Measurements from ENCODE around the gene POLE4. TPM values are rescaled to one million over a fixed set of nuclear protein-coding genes. Genes with fewer than 3 reads are reported as not detected.
A peak's percentile ranks its signal among the peaks of the same experiment; 100 is the strongest.

POLE4 gene, protein sequence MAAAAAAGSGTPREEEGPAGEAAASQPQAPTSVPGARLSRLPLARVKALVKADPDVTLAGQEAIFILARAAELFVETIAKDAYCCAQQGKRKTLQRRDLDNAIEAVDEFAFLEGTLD
- 16.5 and 16.7 TPM in 2 replicates for total RNA-seq
- 59.9 TPM for polyA plus RNA-seq (2012)

DNA sequence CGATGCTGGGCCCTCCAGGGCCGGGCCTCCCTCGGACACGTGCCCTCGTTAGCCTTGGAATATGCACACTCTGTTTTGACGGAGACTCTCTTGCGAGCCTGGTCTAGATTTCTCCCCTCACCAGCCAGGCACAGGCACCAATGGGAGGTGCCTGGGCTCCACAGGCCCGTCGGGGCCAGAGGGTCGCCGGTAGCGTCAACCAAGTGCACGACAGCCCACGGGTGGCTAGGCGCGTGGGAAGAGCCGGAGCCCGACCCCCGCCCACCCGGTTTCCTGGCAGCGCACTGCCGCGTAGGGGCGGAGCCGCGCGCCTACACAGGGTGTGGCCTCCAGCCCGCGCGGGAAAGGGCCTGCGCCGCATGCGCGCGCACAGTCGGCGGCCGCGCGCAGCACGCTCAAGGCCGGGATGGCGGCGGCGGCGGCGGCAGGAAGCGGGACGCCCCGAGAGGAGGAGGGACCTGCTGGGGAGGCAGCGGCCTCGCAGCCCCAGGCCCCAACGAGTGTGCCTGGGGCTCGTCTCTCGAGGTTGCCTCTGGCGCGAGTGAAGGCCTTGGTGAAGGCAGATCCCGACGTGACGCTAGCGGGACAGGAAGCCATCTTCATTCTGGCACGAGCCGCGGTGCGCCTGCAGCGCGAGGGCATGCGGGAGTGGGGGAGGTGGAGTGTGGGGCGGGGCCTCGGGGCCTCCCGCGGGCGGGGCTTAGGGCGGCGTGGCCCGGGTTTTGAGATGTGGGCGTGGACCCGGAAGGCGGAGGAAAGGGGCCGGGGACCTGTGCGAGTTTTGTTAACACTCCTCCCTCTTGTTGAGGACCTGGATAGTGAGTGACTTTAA is at the start of gene POLE4:
Gene POLE4 (plus strand): TSS at position 370 of the 832 bp plus-strand sequence. CDS start 37 bp downstream, at position 407.
- peak; percentile 91 for DNase-seq (ENCODE audit: low read depth)

DNA sequence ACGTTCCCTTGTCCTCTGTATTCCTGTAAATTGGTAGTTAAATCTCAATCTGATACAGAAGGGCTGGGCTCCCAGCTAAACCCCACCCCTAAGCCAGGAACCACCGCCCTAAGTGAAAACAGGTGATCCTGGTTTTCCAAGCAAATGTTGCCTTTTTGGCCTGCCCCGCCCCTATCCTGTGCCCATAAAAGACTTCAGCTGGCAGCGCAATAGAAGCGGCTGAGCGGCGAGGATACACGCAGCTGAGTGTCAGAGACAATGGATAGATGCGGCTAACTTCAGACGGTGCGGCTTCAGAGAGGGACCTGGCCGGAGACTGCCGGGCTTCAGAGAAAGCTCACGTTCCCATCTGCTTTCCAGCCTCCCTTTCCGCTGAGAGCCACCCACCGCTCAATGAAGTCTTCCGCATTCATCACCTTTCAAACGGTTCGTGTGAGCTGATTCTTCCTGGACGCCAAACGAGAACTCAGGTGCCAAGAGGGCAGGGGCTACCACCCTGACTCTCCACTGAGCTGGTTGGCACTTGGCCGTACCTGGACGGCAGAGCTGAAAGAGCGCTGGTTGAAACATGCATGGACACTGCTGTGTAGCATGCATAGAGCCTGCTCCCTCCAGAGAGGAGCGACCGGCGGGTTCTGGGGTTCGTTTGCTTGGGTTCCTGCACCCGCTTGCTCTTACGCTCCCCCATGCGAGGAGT is 49.5 kb upstream of the POLE4 start:
- no peak for DNase-seq (ENCODE audit: low read depth)

DNA sequence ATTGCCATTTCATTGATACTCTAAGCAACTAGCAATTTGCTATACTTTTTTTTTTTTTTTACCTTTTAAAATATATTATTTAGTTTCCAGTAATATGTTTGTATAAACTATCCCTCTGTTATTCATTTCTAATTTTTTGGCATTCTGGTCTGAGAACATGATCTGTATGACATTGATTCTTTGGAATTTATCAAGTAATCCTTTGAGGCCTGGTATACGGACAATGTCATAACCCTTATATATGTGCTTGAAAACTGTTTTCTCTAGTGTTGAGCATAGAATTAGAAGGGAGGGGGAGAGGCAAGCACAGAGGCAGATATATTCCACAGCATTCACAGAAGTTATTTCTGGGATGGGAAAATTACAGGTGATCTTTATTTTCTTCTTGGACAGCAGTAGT is 48.2 kb upstream of the POLE4 start:
- DNase-seq (ENCODE audit: low read depth): no peak

DNA sequence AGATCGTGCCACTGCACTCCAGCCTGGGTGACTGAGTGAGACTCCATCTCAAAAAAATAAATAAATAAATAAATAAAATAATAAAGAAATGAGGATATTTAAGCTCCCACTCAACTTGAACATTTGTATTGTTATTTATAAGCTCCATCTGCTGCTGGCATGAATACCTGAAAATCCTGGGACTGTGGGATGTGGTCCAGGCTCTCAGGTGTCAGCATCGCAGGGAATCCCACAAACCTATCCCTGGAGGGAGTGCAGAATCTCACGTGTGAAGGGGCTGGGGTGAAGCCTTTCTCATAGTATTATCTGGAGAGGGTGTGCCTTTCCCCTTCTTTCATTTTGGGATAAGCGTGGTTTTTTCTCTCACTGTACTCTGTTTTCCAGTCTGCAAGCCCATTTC is 47.4 kb upstream of the POLE4 start:
- no peak for DNase-seq (ENCODE audit: low read depth)

DNA sequence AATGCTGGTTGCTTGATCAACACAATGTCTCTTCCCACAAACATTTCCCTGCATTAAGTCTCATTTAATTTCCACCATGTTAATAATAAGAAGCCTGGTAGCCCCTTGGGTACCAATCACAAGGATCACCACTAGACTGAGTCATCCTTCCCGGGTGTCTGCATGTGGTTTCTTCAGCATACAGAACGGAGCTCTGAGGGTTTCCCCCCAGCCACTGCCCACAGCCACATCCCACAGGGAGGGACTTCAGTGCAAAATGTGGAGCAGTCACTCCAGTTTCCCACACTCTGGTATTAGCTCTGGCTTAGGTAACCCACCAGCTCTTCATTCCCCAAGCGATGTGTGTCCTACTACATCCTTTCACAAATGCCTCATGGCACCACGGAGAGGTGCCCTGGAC is 42.7 kb upstream of the POLE4 start:
- peak; percentile 96 for DNase-seq (ENCODE audit: low read depth)

DNA sequence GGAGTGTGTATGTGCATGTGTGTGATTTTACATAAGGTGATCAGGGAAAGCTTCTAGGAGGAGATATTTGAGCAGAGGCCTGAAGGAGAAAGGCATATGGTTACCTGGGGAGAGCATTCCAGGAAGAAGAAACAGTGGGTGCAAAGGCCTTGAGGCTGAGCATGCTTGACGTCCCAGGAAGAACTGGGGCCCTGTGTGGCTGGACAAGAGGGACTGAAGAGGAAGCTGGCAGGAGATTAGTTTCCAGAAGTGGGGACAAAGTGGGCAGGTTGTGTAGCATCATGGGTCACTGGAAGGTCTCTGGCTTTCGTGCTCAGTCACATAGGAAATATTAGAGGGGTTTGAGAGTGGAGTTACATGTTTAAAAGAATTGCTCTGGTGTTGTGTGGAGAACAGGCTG is 42.0 kb upstream of the POLE4 start:
- DNase-seq (ENCODE audit: low read depth): no peak

DNA sequence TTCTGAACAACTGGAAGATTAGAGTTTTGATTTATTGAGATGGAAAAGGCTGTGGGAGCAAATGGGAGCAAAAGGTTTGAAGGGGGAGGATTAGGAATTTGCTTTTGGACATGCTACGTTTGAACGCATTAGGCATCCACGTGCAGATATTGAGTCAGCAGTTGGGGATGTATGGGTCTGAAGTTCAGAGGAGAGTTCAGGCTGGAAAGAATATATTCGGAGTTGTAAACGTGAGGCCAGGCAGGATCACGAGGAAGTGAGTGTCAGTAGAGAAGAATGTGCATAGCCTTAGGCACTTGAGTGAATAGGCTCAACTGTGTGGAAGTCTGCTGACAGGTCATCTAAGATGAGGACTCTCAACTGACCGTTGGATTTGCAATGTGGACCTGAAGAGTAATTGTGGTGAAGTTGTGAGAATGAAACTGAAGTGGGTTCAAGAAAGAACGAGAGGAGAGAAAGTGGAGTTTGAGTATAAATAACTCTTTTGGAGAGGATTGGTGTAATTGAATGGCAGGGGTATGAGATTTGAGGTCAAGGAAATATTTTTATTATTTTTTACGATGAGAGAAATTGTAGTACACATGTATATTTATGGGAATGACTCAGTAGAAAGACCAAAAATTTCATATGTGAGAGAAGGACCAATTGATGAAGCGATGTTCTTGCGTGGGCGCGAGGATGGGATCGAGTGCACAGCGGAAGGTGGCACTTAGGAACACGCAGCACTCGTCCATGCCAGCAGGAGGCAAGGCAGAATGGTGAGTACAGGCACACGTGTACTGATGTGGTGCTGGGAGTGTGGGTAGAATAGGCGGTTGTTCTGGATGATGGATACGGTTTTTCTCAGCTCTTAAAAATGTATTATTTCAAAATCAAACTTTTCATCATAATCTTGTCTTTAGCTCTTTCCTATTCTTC is 40.5 kb upstream of the POLE4 start:
- DNase-seq (ENCODE audit: low read depth): no peak

DNA sequence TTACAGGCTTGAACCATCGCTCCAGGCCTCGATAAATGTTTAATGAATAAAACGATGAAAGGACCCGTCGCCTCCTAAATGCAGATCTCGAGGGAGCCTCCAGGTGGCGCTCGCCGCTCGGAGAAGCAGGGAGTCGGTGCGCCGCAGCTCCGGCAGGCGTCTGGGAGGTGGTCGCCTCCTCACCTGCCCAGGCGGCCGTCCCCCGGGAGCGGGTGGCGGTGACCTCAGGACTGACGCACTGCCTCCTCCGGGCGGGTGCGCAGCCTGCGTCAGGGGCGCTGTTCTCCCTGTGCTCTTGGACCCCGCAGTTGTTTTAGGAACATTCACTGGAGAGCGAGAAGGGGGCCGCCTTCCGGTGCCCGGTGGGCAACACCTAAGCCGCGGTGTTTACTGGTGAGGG is 38.6 kb upstream of the POLE4 start:
- DNase-seq (ENCODE audit: low read depth): peak; percentile 52

DNA sequence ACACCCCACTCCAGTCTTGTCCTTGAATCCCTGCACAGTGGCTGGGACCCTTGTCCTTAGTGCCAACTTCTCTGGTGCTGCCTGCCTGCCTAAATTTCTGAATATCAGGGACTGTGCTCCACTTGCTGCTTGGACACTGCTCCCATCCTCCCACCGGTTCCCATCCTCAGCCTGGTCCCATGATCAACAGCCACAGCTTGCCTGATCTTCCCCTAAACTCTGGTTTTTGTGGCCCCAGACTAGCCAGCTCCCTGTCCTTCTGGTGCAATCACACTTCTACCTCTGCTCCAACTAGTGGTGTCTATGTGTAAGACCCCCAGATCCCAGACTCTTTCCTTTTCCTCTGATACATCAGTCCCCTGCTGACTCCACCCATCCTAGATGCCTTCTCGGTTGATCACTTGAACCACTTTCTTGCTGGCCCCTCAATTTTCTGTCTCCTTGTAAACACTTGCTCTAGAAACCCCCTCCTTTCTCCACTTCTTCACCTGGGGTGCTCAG is 37.2 kb upstream of the POLE4 start:
- DNase-seq (ENCODE audit: low read depth): no peak

DNA sequence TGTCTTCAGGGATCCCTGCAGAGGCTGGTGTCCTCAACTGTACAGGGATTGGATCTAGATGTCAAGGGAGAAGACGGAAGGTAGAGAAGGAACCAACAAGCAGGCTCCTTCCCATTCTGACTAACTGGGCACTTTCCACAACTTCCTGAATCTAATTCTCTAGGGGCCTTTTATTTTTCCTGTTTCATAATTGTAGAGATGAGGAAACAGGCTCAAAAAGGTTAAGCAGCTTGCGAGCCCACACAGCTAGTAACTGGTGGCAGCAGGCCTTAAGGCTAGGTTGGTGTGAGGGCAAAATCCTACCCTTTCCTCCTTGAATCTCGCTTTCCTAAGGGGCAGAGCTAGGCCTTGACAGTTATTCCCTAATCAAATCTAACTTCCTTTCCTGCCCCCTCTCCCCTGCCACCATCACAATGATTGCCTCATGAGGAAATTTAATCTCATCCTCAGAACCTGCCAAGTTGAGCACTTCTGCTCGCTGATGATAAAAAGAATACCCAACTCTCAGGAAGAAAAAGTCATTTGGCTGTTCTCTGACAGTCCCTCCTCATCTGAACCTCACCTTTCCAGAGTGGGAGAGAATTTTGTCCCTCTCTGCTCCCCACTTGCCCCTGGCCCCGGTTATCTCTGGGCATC is 35.7 kb upstream of the POLE4 start:
- peak; percentile 17 for DNase-seq (ENCODE audit: low read depth)

DNA sequence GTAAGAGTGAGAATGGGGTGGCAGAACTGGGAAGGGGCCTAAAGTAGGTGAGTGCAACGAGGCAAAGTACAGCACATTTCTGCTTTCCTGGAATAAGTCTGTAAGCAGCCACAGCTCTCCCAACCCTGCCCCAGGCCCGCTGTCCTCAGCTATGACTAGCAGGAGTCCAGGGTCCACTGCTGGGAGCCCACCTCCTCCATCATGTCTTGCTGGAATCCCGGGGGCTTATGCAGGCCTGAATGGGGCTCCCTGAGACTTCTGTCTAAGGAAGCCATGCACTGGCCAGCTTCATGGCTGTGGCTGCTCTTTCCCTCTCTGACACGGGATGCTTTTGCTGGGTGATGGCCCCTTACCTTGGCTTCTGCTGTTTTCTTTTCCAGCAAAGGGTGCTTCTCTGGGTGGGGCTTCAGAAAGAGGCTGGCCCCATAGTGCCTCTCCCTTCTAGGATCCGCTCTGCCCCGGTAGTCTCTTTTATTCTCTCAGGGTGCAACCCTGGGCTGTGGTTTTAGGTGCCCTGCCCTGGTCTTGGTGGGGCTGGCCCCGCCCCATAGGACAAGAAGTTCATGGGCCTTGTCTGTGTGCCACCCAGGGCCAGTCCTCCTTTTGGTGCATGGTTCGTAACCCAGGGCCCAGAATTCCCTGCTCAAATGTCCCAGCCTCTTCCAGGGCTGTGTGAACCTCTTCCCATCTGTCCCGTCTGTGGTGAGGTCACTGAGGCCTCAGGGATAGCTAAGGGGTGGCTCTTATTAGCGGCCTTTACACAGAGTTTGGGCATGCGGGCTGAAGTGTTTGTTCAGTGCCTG is 33.8 kb upstream of the POLE4 start:
- peak; percentile 23 for DNase-seq (ENCODE audit: low read depth)

DNA sequence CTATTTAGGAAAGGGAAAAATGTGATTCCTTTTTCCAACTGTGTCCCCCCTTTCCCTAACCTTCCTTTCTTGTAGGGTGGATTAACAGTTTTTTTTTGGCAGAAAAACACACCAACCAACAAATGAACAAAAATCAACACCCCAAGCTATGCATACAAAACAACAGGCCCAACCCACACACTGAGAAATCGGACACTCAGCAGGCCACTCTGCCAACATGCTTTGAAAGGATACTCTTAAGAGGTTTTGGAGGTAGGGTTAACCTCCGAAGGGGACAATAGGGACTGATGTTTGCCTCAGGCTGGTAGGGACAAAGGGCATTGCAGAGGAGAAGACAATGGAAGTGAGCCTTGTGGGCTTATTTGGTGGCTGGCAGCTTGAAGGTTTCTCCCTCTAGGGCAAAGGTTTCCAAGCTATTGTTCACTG is 33.1 kb upstream of the POLE4 start:
- DNase-seq (ENCODE audit: low read depth): no peak

DNA sequence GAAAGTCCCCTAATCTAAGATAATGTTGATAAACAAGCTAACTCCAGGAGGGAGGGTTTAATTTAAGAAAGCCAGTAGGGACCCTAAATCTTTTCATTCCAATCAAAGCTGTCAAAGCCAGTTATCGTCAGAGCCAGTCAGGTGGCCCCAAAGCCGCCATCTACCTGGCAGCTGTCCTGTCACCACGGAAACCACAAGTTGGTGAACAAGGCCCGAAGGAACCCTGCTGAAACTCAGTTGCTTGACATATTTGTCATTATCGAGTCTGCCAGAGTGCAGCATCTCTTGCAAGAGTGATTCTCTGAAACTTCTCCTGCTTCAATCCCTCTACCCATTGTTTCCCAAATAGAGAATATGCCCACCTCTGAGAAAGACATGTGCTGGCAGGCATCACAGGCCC is 30.8 kb upstream of the POLE4 start:
- no peak for DNase-seq (ENCODE audit: low read depth)

DNA sequence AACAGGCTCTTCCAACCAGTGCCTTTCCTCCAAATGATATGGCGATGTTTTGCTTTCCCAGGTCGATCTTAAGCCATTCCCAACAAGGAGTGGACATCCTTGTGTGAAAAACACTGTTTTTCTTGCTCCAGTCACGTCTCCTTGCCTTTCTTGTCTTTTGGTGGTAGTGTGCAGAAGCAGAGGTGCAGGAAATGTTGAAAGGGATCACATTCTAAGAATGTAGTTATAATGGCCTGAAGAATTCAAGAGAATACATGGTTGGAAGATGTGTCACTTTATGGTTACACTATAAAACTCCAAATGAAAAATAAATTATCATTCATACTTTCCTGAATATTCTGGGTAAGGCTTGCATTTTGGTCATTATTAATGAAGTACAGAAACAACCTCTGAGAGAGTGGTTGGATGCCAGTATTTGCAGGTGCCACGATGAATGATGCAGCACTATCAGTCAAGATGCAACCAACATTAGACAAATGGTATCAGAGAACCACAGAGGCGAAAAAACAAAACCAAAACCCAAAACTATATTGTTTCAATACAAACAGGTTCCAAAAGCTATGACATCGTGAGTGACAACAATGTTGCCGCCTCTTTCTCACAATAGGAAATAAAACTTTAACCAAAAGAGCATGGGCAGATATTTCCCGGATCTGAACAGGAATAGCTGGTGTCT is 27.5 kb upstream of the POLE4 start:
- DNase-seq (ENCODE audit: low read depth): no peak

DNA sequence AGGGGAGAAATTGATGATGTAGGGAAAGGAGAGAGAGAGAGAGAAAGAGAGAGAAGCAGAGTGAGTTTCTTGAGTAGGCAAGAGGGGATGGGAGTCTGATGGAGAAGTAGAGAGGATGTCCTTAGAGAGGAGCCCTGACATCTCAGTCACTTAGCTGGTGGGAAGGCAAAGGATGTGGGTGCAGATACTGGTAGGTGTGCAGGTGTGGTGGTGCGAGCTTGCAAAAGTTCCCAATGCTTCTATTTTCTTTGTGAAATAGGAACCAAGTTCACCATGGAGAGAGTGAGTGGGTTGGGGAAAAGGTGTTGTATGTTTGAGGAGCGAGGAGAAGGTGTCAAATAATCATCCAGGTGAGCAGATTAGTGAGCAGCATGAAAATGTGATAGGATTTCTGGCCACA is 26.5 kb upstream of the POLE4 start:
- no peak for DNase-seq (ENCODE audit: low read depth)

DNA sequence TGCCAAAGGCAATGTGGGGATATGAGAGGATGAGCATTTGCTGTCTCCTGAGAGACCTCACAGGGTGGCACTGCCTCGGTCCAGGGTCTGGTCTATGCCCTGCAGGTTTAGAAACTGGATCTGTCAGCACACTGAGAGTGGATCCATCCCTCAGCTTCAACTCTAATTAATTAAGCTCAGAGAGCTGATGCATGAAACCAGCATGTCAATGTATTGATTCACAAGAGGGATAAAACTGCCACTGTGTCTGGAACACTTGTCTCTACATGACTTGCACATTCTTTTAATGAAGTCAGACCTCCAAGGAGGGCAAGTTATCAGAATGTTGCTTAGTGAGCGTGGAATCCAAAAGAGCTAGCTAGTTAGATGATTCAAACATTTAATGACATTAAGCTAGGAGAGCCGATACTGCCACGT is 22.5 kb upstream of the POLE4 start:
- DNase-seq (ENCODE audit: low read depth): no peak

DNA sequence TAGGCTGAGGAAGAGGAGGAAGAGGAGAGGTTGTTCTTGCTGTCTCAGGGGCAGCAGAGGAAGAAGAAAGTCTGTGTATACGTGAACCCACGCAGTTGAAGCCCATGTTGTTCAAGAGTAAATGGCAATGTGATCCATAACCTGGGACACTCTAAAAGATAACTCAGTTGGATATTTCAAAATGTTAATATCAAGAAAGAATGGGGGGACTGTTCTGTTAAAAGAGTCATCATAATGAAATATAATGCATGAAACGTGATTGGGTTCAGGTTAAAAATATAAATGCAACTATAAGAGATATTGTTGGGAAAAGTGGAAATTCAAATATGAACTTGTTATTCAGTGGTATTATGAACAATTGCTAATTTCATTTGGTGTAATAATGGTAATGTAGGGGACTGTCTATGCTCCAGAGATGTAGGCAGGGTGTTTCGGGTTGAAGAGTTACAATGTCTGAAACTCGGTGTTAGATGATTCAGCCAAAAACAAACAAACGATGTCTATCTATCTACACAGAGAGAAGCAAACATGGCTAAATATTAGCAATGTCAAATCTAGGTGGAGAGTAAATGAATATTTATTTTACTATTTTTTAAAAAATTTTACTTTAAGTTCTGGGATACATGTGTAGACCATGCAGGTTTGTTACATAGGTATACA is 21.1 kb upstream of the POLE4 start:
- no peak for DNase-seq (ENCODE audit: low read depth)

DNA sequence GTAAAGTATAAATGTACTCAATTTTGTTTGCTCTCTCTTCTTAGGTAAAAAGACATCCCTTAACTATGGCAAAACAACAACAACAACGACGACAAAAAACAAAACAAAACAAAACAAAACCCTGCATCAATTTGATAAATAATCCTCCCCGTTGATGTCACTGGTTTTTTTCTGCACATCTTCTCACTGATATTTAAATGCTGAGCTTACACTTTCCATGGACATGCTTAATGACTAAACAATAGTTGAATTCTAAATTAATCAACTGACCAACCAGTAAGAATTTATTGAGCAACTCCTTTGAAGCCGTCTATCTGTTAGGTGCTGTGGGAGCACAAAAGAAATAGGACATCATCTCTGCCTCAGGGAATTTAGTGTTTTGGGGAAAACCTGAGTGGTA is 20.2 kb upstream of the POLE4 start:
- DNase-seq (ENCODE audit: low read depth): no peak
